ENCODE results near the gene PAPLN. TPM values are rescaled to one million over a fixed set of nuclear protein-coding genes. Genes with fewer than 3 reads are reported as not detected.

Gene PAPLN
- total and polyA plus RNA-seq, 4 experiments from 2014 or later: 0.11 to 0.50 (median 0.25) TPM

DNA sequence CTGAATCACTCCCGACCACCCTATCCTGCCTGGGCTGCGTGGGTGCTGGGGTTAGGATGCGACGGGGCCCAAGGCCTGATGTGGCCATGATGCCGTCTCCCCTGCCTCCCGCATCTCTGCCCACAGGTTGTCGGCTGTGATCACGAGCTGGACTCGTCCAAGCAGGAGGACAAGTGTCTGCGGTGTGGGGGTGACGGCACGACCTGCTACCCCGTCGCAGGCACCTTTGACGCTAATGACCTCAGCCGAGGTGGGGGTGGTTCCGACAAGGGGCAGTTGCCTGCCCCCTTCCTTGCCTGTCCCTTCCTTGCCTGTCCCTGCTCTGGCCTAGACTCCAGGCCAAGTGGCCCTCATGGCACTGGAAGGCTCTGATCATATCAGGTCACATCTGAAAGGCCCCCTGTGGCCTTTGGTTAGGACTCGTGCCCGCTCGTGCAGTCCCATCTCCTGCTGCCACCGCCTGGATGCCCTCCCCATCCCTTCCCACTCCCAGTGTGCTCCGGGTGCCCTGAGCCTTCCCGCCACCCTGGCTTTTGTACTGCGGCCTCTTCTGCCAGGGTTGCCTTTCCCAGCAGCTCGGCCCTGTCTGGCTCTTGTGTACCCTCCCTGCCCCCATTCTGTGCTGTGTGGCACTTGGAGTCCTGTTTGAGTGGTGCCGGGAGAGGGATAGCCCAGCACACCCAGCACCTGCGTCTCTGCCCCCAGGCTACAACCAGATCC, 13.6 kb downstream of the PAPLN start:
- Mint-ChIP-seq H3K9me3 (no peaks in the 10 kb centered on the region), H3K27ac (no peak overlapping the region), H3K4me1 (peaks cover 4 to 18% (median 15%) of the 10 kb centered on the region in 4 donors), H3K4me3 (no peak overlapping the region), H3K27me3 (peaks cover 4 to 9% of the 10 kb centered on the region in 2 donors), H3K36me3 (no peaks in the 10 kb centered on the region)
- Histone ChIP-seq H3K4me1 (ENCODE audit: insufficient read depth, low read length) (no peaks in the 10 kb centered on the region), H3K9me3 (ENCODE audit: control insufficient read depth in 1 of 2, low read length in 2 of 2) (no peaks in the 10 kb centered on the region), H3K27me3 (ENCODE audit: insufficient read depth, low read length) (no peaks in the 10 kb centered on the region), H3K36me3 (ENCODE audit: insufficient read depth, low read length) (no peaks in the 10 kb centered on the region), H3K4me3 (ENCODE audit: low read length in 2 of 2) (no peak overlapping the region), H3K27ac (ENCODE audit: low read depth, low read length) (no peak overlapping the region)
- ChIA-PET POLR2A (ENCODE audit: partially characterized antibody) (no interaction called here), CTCF (ENCODE audit: partially characterized antibody) (no interaction called here)
- DNase-seq: no peak
- intact Hi-C loops (cut with micrococcal nuclease): no loop called here

DNA sequence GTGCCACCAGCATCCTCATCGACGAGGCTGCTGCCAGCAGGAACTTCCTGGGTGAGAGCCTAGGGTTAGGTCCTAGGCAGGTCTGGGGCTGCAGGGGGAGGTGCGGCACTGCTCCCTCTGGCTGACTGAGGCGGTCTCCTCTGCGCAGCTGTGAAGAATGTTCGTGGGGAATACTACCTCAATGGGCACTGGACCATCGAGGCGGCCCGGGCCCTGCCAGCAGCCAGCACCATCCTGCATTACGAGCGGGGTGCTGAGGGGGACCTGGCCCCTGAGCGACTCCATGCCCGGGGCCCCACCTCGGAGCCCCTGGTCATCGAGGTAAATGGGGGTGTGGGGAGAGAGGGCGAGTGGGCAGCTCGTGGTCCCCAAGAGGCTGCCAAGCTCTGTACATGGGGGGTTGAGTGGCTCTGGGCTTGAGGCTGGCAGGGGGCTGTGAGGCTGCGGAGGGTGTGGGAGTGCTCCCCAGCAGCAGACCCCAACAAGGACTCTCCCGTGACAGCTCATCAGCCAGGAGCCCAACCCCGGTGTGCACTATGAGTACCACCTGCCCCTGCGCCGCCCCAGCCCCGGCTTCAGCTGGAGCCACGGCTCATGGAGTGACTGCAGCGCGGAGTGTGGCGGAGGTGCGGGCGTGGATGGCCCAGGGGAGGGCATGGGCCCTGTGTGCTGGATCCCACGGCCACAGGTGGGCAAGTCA, 14.4 kb downstream of the PAPLN start:
- ChIA-PET POLR2A (ENCODE audit: partially characterized antibody) (no interaction called here), CTCF (ENCODE audit: partially characterized antibody) (no interaction called here)
- DNase-seq: no peak
- Mint-ChIP-seq H3K4me1 (peaks cover 4 to 16% (median 13%) of the 10 kb centered on the region in 4 donors), H3K4me3 (no peak overlapping the region), H3K36me3 (no peaks in the 10 kb centered on the region), H3K27me3 (peaks cover 4 to 8% of the 10 kb centered on the region in 2 donors), H3K27ac (no peak overlapping the region), H3K9me3 (no peaks in the 10 kb centered on the region)
- H3K27ac ChIP-seq (ENCODE audit: low read depth, low read length): no peak overlapping the region
- H3K36me3 ChIP-seq (ENCODE audit: insufficient read depth, low read length): no peaks in the 10 kb centered on the region
- no peaks in the 10 kb centered on the region for H3K9me3 ChIP-seq (ENCODE audit: control insufficient read depth in 1 of 2, low read length in 2 of 2)
- no peaks in the 10 kb centered on the region for H3K27me3 ChIP-seq (ENCODE audit: insufficient read depth, low read length)
- intact Hi-C loops (cut with micrococcal nuclease): no loop called here
- no peak overlapping the region for H3K4me3 ChIP-seq (ENCODE audit: low read length in 2 of 2)
- H3K4me1 ChIP-seq (ENCODE audit: insufficient read depth, low read length): no peaks in the 10 kb centered on the region

DNA sequence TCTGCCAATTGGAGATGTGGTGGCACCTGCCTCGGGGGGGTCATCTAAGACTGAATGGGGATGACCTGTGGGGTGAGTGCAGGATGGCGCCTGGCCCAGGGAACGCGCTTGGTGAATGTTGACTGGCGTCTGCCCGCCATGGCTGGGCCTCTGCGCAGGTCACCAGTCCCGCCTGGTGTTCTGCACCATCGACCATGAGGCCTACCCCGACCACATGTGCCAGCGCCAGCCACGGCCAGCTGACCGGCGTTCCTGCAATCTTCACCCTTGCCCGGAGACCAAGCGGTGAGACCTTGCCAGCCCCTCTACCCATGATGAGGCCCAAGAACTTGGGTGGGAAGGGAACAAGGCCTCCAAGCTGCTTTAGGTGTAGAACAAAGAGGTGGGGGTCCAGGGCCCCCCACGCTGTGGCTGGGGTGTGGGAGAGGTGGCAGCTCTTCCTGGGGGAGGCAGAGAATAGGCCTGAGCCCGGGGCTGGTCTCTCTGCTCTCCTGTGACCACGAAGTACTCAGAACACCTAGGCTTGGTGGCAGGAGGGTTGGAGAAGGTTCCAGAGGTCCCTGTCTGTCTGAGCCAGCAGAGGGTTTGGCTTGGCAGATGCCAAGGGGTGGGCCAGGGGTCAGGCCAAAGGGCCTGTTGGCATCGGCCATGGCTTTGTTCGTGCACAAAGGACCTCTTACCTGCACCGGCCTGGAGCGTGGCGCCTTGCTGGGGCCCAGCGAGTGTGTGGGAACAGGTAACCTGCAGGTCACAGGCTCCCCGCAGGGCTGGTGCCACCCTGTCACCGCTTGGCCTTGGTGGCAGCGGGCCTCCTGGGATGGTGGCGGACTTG, 15.4 kb downstream of the PAPLN start:
- no peaks in the 10 kb centered on the region for H3K36me3 ChIP-seq (ENCODE audit: insufficient read depth, low read length)
- CTCF ChIA-PET (ENCODE audit: partially characterized antibody): no interaction called here
- H3K4me1 Mint-ChIP-seq: peaks cover 0 to 6% (median 3%) of the 10 kb centered on the region in 4 donors
- intact Hi-C loops (cut with micrococcal nuclease): no loop called here
- POLR2A ChIA-PET (ENCODE audit: partially characterized antibody): no interaction called here
- H3K27ac ChIP-seq (ENCODE audit: low read depth, low read length): no peak overlapping the region
- H3K4me3 Mint-ChIP-seq: no peak overlapping the region
- H3K9me3 ChIP-seq (ENCODE audit: control insufficient read depth in 1 of 2, low read length in 2 of 2): no peaks in the 10 kb centered on the region
- H3K4me1 ChIP-seq (ENCODE audit: insufficient read depth, low read length): no peaks in the 10 kb centered on the region
- no peaks in the 10 kb centered on the region for H3K27me3 Mint-ChIP-seq
- DNase-seq: no peak
- no peaks in the 10 kb centered on the region for H3K36me3 Mint-ChIP-seq
- no peak overlapping the region for H3K27ac Mint-ChIP-seq
- H3K27me3 ChIP-seq (ENCODE audit: insufficient read depth, low read length): no peaks in the 10 kb centered on the region
- no peaks in the 10 kb centered on the region for H3K9me3 Mint-ChIP-seq
- H3K4me3 ChIP-seq (ENCODE audit: low read length in 2 of 2): no peak overlapping the region

DNA sequence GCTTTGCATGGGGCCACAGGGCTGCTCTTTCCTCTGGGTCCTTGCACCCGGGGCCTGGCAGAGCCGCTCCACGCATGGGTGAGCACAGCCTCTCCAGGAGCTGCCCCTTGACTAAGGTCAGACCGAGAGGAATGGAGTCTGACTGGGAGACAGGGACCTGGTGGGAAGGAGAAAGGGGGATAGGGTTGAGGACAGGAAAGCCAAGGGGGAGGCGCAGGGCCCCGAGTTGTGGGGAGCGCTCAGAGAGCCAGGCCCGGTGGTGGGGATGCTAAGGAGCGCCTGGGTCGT, 16.0 kb downstream of the PAPLN start:
- no peaks in the 10 kb centered on the region for H3K4me1 ChIP-seq (ENCODE audit: insufficient read depth, low read length)
- Mint-ChIP-seq H3K9me3 (no peaks in the 10 kb centered on the region), H3K27ac (no peak overlapping the region), H3K27me3 (no peaks in the 10 kb centered on the region), H3K36me3 (no peaks in the 10 kb centered on the region), H3K4me3 (no peak overlapping the region), H3K4me1 (peaks cover 0 to 1% (median 0%) of the 10 kb centered on the region in 4 donors)
- no peak for DNase-seq
- no peaks in the 10 kb centered on the region for H3K36me3 ChIP-seq (ENCODE audit: insufficient read depth, low read length)
- H3K27me3 ChIP-seq (ENCODE audit: insufficient read depth, low read length): no peaks in the 10 kb centered on the region
- no peaks in the 10 kb centered on the region for H3K9me3 ChIP-seq (ENCODE audit: control insufficient read depth in 1 of 2, low read length in 2 of 2)
- ChIA-PET POLR2A (ENCODE audit: partially characterized antibody) (no interaction called here), CTCF (ENCODE audit: partially characterized antibody) (no interaction called here)
- intact Hi-C loops (cut with micrococcal nuclease): no loop called here
- H3K4me3 ChIP-seq (ENCODE audit: low read length in 2 of 2): no peak overlapping the region
- no peak overlapping the region for H3K27ac ChIP-seq (ENCODE audit: low read depth, low read length)

DNA sequence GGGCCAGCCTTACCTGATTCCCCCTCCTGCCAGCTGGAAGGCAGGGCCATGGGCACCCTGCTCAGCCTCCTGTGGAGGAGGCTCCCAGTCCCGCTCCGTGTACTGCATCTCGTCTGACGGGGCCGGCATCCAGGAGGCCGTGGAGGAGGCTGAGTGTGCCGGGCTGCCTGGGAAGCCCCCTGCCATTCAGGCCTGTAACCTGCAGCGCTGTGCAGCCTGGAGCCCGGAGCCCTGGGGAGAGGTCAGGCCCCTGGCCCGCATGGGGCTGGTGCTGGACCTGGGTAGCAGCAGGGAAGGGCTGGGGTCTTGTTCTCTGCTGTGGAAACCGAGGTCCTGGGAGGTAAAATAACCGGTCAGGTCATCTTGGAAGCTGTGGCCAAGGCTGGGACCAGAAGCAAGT, 16.4 kb downstream of the PAPLN start:
- Mint-ChIP-seq H3K27ac (no peak overlapping the region), H3K4me3 (no peak overlapping the region), H3K4me1 (peaks cover 0 to 1% (median 0%) of the 10 kb centered on the region in 4 donors), H3K9me3 (no peaks in the 10 kb centered on the region), H3K36me3 (no peaks in the 10 kb centered on the region), H3K27me3 (no peaks in the 10 kb centered on the region)
- intact Hi-C loops (cut with micrococcal nuclease): no loop called here
- H3K4me1 ChIP-seq (ENCODE audit: insufficient read depth, low read length): no peaks in the 10 kb centered on the region
- H3K27me3 ChIP-seq (ENCODE audit: insufficient read depth, low read length): no peaks in the 10 kb centered on the region
- H3K9me3 ChIP-seq (ENCODE audit: control insufficient read depth in 1 of 2, low read length in 2 of 2): no peaks in the 10 kb centered on the region
- H3K36me3 ChIP-seq (ENCODE audit: insufficient read depth, low read length): no peaks in the 10 kb centered on the region
- no peak overlapping the region for H3K4me3 ChIP-seq (ENCODE audit: low read length in 2 of 2)
- ChIA-PET POLR2A (ENCODE audit: partially characterized antibody) (no interaction called here), CTCF (ENCODE audit: partially characterized antibody) (no interaction called here)
- no peak overlapping the region for H3K27ac ChIP-seq (ENCODE audit: low read depth, low read length)
- DNase-seq: no peak

DNA sequence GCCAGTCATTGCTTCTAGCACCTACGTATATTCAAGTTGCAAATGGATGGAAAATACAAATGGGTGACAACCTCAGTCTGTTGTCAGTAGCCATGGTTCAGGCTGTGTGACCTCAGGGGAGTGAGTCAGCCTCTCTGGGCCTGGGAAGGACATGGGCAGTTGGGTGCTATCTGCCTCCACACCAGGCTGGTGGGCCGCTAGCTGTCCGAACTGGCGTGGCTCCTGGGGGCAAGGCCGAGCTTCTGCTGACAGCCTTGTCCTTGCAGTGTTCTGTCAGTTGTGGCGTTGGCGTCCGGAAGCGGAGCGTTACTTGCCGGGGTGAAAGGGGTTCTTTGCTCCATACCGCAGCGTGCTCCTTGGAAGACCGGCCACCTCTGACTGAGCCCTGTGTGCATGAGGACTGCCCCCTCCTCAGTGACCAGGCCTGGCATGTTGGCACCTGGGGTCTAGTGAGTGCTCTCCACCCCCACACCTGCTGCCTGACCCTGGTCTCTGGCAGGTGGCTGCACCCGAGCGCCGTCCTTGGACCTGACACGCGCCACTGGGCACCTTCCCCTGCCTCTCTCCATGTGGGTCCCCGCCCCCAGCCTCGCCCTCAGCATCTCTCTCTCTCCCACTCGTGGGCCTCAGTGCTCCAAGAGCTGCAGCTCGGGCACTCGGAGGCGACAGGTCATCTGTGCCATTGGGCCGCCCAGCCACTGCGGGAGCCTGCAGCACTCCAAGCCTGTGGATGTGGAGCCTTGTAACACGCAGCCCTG, 17.1 kb downstream of the PAPLN start:
- H3K27me3 Mint-ChIP-seq: no peaks in the 10 kb centered on the region
- POLR2A ChIA-PET (ENCODE audit: partially characterized antibody): no interaction called here
- H3K27me3 ChIP-seq (ENCODE audit: insufficient read depth, low read length): no peaks in the 10 kb centered on the region
- no peak overlapping the region for H3K4me3 ChIP-seq (ENCODE audit: low read length in 2 of 2)
- no peak overlapping the region for H3K4me3 Mint-ChIP-seq
- H3K27ac Mint-ChIP-seq: no peak overlapping the region
- H3K4me1 Mint-ChIP-seq: no peaks in the 10 kb centered on the region
- no peaks in the 10 kb centered on the region for H3K36me3 ChIP-seq (ENCODE audit: insufficient read depth, low read length)
- H3K27ac ChIP-seq (ENCODE audit: low read depth, low read length): no peak overlapping the region
- DNase-seq: no peak
- no peaks in the 10 kb centered on the region for H3K36me3 Mint-ChIP-seq
- intact Hi-C loops (cut with micrococcal nuclease): no loop called here
- no peaks in the 10 kb centered on the region for H3K4me1 ChIP-seq (ENCODE audit: insufficient read depth, low read length)
- H3K9me3 Mint-ChIP-seq: no peaks in the 10 kb centered on the region
- CTCF ChIA-PET (ENCODE audit: partially characterized antibody): no interaction called here
- H3K9me3 ChIP-seq (ENCODE audit: control insufficient read depth in 1 of 2, low read length in 2 of 2): no peaks in the 10 kb centered on the region

DNA sequence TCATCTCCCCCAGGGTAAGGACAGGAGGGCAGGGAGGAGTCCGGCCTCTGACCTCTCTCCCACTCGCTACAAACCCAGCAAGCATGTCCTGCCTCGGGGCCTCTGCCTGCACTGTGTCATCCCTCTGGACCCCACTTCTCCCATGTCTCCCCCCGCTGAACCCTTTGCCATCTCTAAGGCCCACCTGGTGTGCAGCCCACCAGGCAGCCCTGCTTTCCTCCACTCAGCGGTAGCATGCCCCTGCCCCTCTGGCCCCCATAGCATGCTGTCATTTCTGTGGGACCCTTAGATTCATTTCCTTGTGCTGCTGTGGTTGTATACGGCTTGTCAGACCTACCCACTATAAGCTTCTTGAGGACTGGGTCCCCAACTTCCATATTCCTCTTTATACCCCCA, 17.7 kb downstream of the PAPLN start:
- H3K36me3 Mint-ChIP-seq: no peaks in the 10 kb centered on the region
- no peak for DNase-seq
- H3K9me3 Mint-ChIP-seq: no peaks in the 10 kb centered on the region
- CTCF ChIA-PET (ENCODE audit: partially characterized antibody): no interaction called here
- H3K9me3 ChIP-seq (ENCODE audit: control insufficient read depth in 1 of 2, low read length in 2 of 2): no peaks in the 10 kb centered on the region
- H3K27ac Mint-ChIP-seq: no peak overlapping the region
- H3K27me3 ChIP-seq (ENCODE audit: insufficient read depth, low read length): no peaks in the 10 kb centered on the region
- H3K4me3 ChIP-seq (ENCODE audit: low read length in 2 of 2): no peak overlapping the region
- H3K4me1 Mint-ChIP-seq: no peaks in the 10 kb centered on the region
- H3K36me3 ChIP-seq (ENCODE audit: insufficient read depth, low read length): no peaks in the 10 kb centered on the region
- H3K27me3 Mint-ChIP-seq: no peaks in the 10 kb centered on the region
- intact Hi-C loops (cut with micrococcal nuclease): no loop called here
- H3K27ac ChIP-seq (ENCODE audit: low read depth, low read length): no peak overlapping the region
- H3K4me3 Mint-ChIP-seq: no peak overlapping the region
- POLR2A ChIA-PET (ENCODE audit: partially characterized antibody): no interaction called here
- H3K4me1 ChIP-seq (ENCODE audit: insufficient read depth, low read length): no peaks in the 10 kb centered on the region
